Panc1 (cell line): Measurements from ENCODE around the gene MAST4.

Experiments
- POLR2AphosphoS5 ChIP-seq: IDR thresholded peaks from 2 replicates; pipeline ENCODE4 v1.6.1; 2012; ENCODE audit warnings: mild to moderate bottlenecking, low read depth, low read length, moderate library complexity
- SIN3A ChIP-seq: IDR thresholded peaks from 2 replicates; pipeline ENCODE4 v1.6.1; 2012; ENCODE audit warnings: low read depth, mild to moderate bottlenecking, low read length, moderate library complexity, borderline replicate concordance; ENCODE audit not compliant: insufficient read depth
- TCF7L2 ChIP-seq: IDR thresholded peaks from 2 replicates; pipeline ENCODE4 v1.6.1; 2011; ENCODE audit warnings: mild to moderate bottlenecking, low read depth, low read length, inconsistent platforms
- TF ChIP-seq, protein P1 (sequence below): fragments of 450-650 bp; IDR thresholded peaks from 2 replicates; pipeline ENCODE4 v1.5.1; 2017; ENCODE audit warnings: mild to moderate bottlenecking
- TF ChIP-seq, protein P2 (sequence below), 2 experiments: IDR thresholded peaks; 2 replicates each; pipeline ENCODE4 v1.6.1; 2011 to 2012; ENCODE audit warnings: low read depth in 2 of 2, control low read depth in 1 of 2, low read length in 1 of 2, mild to moderate bottlenecking in 1 of 2, moderate library complexity in 1 of 2; ENCODE audit not compliant: insufficient read depth in 1 of 2

DNA sequence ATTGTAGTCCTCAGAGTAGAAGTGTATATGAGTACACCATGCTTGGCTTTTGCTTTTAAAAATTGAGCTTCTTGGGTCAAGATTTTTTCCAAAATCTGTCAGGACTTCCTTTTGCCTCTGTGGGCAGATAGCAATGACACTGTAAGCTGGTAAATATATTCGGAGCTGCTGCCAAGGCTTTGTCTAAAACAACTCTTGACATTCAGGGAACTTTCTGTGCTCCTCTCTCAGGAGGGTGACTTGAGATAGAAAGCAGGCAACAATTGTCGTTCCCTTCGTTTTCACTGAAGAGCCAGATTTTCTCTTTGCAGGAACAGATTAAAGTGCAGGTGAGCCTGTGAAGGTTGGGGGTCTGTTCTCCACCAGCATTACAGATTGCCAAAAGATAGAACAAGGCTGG lies 230.5 kb downstream of the MAST4 start:
- TF ChIP-seq, protein P1, sequence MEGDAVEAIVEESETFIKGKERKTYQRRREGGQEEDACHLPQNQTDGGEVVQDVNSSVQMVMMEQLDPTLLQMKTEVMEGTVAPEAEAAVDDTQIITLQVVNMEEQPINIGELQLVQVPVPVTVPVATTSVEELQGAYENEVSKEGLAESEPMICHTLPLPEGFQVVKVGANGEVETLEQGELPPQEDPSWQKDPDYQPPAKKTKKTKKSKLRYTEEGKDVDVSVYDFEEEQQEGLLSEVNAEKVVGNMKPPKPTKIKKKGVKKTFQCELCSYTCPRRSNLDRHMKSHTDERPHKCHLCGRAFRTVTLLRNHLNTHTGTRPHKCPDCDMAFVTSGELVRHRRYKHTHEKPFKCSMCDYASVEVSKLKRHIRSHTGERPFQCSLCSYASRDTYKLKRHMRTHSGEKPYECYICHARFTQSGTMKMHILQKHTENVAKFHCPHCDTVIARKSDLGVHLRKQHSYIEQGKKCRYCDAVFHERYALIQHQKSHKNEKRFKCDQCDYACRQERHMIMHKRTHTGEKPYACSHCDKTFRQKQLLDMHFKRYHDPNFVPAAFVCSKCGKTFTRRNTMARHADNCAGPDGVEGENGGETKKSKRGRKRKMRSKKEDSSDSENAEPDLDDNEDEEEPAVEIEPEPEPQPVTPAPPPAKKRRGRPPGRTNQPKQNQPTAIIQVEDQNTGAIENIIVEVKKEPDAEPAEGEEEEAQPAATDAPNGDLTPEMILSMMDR = no peak
- no peak for TF ChIP-seq POLR2AphosphoS5
- no peak for TF ChIP-seq TCF7L2
- TF ChIP-seq, protein P2, sequence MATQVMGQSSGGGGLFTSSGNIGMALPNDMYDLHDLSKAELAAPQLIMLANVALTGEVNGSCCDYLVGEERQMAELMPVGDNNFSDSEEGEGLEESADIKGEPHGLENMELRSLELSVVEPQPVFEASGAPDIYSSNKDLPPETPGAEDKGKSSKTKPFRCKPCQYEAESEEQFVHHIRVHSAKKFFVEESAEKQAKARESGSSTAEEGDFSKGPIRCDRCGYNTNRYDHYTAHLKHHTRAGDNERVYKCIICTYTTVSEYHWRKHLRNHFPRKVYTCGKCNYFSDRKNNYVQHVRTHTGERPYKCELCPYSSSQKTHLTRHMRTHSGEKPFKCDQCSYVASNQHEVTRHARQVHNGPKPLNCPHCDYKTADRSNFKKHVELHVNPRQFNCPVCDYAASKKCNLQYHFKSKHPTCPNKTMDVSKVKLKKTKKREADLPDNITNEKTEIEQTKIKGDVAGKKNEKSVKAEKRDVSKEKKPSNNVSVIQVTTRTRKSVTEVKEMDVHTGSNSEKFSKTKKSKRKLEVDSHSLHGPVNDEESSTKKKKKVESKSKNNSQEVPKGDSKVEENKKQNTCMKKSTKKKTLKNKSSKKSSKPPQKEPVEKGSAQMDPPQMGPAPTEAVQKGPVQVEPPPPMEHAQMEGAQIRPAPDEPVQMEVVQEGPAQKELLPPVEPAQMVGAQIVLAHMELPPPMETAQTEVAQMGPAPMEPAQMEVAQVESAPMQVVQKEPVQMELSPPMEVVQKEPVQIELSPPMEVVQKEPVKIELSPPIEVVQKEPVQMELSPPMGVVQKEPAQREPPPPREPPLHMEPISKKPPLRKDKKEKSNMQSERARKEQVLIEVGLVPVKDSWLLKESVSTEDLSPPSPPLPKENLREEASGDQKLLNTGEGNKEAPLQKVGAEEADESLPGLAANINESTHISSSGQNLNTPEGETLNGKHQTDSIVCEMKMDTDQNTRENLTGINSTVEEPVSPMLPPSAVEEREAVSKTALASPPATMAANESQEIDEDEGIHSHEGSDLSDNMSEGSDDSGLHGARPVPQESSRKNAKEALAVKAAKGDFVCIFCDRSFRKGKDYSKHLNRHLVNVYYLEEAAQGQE (IDR thresholded peaks at IDR 0.05; ENCODE audit: insufficient read depth in 1 of 2, low read depth in 2 of 2, low read length in 1 of 2) = no peak
- TF ChIP-seq SIN3A = no peak
